22Rv1 (cell line): ENCODE data around the gene FBXL15.
A peak's percentile ranks its signal among the peaks of the same experiment; 100 is the strongest.

Experiments
- H3K27ac ChIP-seq: fragments of 450-650 bp; 2 replicates; pipeline ENCODE4 v1.5.1; 2017
- ZFX ChIP-seq: fragments of 450-650 bp; IDR thresholded peaks from 2 replicates; pipeline ENCODE4 v1.6.1; 2017; ENCODE audit warnings: antibody characterized with exemption, borderline replicate concordance
- TF ChIP-seq, protein P1 (sequence below): fragments of 450-650 bp; IDR thresholded peaks from 2 replicates; pipeline ENCODE4 v1.5.1; 2017; ENCODE audit warnings: mild to moderate bottlenecking

Gene FBXL15, protein sequence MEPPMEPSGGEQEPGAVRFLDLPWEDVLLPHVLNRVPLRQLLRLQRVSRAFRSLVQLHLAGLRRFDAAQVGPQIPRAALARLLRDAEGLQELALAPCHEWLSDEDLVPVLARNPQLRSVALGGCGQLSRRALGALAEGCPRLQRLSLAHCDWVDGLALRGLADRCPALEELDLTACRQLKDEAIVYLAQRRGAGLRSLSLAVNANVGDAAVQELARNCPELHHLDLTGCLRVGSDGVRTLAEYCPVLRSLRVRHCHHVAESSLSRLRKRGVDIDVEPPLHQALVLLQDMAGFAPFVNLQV

DNA sequence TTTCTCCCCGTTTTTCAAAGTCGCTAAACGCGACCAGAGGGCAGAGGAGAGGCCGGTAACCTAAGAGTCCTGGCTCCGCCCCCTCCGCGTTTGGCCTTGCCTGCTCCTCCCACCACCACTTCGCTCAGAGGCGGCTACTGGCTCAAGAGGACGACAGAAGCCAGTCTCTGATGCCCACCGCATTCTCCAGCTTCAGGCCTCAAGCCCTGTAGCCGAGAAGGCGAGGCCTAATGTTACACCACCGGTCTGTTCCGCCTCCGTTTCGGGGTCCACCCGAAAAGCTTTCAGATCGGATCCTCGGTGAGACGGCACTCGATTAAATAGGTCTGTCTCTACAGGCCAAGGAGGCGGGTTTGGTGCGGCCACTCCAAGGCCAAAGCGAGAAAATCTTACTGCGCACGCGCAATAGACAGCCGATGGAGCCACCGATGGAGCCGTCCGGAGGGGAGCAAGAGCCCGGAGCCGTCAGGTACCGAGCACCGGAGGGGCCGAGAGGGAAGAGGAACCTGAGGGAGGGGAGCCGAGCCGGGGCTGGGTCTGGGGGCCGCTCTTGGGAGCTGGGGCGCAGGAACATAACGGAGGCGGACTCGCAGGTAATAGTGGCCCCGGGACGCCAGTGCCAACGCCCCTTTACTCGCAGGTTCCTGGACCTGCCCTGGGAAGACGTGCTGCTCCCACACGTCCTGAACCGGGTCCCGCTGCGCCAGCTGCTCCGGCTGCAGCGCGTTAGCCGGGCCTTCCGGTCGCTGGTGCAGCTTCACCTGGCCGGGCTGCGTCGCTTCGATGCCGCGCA, at the start of gene FBXL15:
Gene FBXL15 (plus strand): TSS at position 123 of the 793 bp plus-strand sequence. CDS start 294 bp downstream, at position 417.
- H3K27ac ChIP-seq = peak within 1 kb of the TSS; percentile 97
- TF ChIP-seq ZFX = no peak
- TF ChIP-seq, protein P1, sequence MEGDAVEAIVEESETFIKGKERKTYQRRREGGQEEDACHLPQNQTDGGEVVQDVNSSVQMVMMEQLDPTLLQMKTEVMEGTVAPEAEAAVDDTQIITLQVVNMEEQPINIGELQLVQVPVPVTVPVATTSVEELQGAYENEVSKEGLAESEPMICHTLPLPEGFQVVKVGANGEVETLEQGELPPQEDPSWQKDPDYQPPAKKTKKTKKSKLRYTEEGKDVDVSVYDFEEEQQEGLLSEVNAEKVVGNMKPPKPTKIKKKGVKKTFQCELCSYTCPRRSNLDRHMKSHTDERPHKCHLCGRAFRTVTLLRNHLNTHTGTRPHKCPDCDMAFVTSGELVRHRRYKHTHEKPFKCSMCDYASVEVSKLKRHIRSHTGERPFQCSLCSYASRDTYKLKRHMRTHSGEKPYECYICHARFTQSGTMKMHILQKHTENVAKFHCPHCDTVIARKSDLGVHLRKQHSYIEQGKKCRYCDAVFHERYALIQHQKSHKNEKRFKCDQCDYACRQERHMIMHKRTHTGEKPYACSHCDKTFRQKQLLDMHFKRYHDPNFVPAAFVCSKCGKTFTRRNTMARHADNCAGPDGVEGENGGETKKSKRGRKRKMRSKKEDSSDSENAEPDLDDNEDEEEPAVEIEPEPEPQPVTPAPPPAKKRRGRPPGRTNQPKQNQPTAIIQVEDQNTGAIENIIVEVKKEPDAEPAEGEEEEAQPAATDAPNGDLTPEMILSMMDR = no peak

DNA sequence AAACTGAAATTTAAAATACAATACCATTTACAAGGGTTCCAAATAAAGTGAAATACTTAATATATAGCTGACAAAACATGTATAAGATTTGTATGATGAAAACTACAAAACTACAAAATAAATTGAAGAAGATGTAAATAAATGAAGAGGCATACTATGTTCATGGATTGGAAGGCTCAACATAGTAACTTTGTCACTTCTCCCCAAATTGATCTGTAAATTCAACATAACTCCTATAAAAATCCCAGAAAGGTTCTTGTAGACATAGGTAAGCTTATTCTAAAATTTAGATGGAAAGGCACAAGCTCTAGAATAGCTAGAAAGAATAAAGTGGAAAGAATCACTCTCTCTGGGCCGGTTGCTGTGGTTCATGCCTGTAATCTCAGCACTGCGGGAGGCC, 49.3 kb upstream of the FBXL15 start:
- H3K27ac ChIP-seq = no peak overlapping the region
- TF ChIP-seq, protein P1 = no peak
- no peak for TF ChIP-seq ZFX

DNA sequence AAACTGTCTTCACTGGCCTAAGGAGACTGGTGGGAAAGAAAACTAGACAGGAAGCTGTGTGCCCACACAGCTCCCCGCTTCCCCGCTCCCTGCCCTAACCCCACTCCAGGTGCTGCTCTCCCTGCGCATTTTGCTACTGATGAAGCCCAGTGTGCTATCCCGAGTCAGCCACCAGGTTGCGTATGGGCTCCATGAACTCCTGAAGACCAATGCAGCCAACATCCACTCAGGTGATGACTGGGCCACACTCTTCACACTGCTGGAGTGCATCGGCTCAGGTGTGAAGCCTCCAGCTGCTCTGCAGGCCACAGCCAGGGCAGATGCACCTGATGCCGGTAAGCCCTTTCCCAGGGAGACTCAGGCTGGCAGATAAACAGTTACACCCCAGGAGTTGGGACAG, 45.4 kb upstream of the FBXL15 start:
- H3K27ac ChIP-seq = no peak overlapping the region
- TF ChIP-seq ZFX = no peak
- TF ChIP-seq, protein P1 = no peak

DNA sequence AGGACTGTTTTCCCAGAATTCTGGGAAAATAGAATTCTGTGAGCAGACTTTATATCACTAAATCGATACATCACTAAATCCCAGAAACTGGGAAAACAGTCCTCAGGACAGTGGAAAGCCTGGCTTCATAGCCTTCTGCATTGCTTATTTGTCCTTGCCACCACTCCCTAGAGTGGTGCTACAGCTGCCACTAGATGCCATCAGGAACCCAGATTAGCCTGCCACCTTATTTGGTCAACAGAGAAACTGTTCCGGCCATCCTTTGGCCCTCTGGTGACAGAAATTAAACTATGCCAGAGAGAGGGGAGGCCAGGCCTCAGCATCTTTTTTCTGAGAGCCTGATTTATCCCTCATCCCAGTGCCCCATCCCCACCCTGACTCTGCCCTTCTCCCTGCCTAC, 44.8 kb upstream of the FBXL15 start:
- H3K27ac ChIP-seq = no peak overlapping the region
- TF ChIP-seq, protein P1 = no peak
- TF ChIP-seq ZFX = no peak

DNA sequence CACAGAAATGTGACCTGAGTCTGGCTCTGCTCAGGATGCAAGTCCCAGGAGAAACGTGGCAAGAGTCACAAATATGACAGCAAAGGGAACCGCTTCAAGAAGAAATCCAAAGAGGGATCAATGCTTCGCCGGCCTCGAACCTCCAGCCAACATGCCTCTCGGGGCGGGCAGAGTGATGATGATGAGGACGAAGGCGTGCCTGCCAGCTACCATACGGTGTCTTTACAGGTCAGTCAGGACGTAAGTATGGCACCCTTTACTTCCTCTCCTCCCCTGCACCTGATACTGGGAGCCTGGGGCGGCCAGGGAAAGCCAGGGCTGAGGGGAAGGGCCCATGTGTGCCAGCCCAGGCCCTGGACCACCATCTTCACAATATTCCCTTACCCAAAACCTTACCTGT, 43.7 kb upstream of the FBXL15 start:
- TF ChIP-seq, protein P1 = no peak
- TF ChIP-seq ZFX = no peak

DNA sequence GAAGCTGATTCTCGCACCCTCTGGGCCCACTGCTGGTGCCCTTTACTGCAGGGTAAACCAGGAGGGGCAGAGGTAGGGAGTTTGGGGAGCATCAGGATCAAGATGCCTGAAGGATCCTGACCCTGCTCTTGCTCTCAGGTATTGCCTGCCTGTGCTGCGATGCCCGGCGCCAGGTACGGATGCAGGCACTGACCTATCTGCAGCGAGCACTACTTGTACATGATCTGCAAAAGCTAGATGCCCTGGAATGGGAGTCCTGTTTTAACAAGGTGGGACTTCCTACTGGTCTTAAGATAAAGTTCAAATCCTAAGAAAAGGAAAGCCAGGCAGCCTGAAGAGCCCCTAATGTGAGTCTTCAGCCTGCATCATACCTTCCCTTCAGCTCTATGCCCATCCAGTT, 41.3 kb upstream of the FBXL15 start:
- H3K27ac ChIP-seq = no peak overlapping the region
- TF ChIP-seq ZFX = no peak
- TF ChIP-seq, protein P1 = no peak

More for the DNA sequence above, 43.7 kb upstream of the FBXL15 start:
- H3K27ac ChIP-seq = no peak overlapping the region

DNA sequence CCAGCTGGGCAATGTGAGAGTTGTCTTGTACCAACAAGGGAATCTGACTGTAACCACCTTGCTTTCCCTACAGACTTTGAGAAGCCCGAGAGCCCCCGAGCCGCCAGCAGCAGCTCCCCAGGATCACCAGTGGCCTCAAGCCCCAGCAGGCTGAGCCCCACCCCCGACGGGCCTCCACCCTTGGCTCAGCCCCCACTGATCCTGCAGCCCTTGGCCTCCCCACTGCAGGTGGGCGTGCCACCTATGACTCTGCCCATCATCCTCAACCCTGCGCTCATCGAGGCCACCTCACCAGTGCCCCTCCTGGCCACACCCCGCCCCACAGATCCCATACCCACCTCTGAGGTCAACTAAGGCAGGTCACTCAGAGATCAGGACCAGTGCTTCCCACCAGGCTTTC, 38.7 kb upstream of the FBXL15 start:
- TF ChIP-seq ZFX = no peak
- TF ChIP-seq, protein P1 = no peak
- no peak overlapping the region for H3K27ac ChIP-seq
